Endodermal cell (in vitro differentiated cells): ENCODE data around the gene ATAD1. TPM values are rescaled to one million over a fixed set of nuclear protein-coding genes. Genes with fewer than 3 reads are reported as not detected.

ENCODE experiments used
- DNase-seq: peaks from one replicate; pipeline ENCODE4 v3.0.0-alpha.2; 2017
- H3K27ac ChIP-seq: 2 replicates; pipeline ENCODE4 v1.5.1; 2013; ENCODE audit warnings: mild to moderate bottlenecking, low read depth, low read length, moderate library complexity
- H3K27me3 ChIP-seq: 2 replicates; pipeline ENCODE4 v1.6.1; 2013; ENCODE audit warnings: mild to moderate bottlenecking, low read length, moderate library complexity; ENCODE audit not compliant: insufficient read depth, control insufficient read depth, poor library complexity, severe bottlenecking
- H3K36me3 ChIP-seq: 2 replicates; pipeline ENCODE4 v1.7.0; 2013; ENCODE audit warnings: mild to moderate bottlenecking, low read length, moderate library complexity; ENCODE audit not compliant: control insufficient read depth, insufficient read depth
- H3K4me1 ChIP-seq: one replicate; pipeline ENCODE4 v1.7.0; 2013; ENCODE audit warnings: low read length; ENCODE audit not compliant: control insufficient read depth, insufficient read depth
- H3K4me3 ChIP-seq: 2 replicates; pipeline ENCODE4 v1.5.1; 2013; ENCODE audit warnings: mild to moderate bottlenecking, low read length, moderate library complexity
- H3K9ac ChIP-seq: 2 replicates; pipeline ENCODE4 v1.6.1; 2013; ENCODE audit warnings: mild to moderate bottlenecking, low read length, moderate library complexity; ENCODE audit not compliant: poor library complexity, severe bottlenecking; ENCODE audit errors: extremely low read depth
- H3K9me3 ChIP-seq: 2 replicates; pipeline ENCODE4 v1.6.1; 2013; ENCODE audit warnings: mild to moderate bottlenecking, low read length, moderate library complexity; ENCODE audit not compliant: control insufficient read depth
- H3K27ac Mint-ChIP-seq: 2 replicates; pipeline ENCODE4 v1.8.0; 2020; ENCODE audit warnings: mixed read lengths
- H3K27me3 Mint-ChIP-seq: 2 replicates; pipeline ENCODE4 v1.8.0; 2021; ENCODE audit warnings: mild to moderate bottlenecking, mixed read lengths; ENCODE audit not compliant: insufficient read depth
- H3K36me3 Mint-ChIP-seq: 2 replicates; pipeline ENCODE4 v1.8.0; 2020; ENCODE audit warnings: low read depth, mixed read lengths
- H3K4me1 Mint-ChIP-seq: 2 replicates; pipeline ENCODE4 v1.8.0; 2020; ENCODE audit warnings: mixed read lengths
- H3K4me3 Mint-ChIP-seq: 2 replicates; pipeline ENCODE4 v1.8.0; 2020; ENCODE audit warnings: mild to moderate bottlenecking, moderate library complexity, mixed read lengths
- H3K9me3 Mint-ChIP-seq: 2 replicates; pipeline ENCODE4 v1.8.0; 2020; ENCODE audit warnings: mild to moderate bottlenecking, mixed read lengths
- WGBS, 2 experiments: methylation state at CpG; one replicate each; pipeline versions ENCODE4 v1.1.5 to v1.1.7; 2013; ENCODE audit warnings: missing lambda C conversion rate in 2 of 2, mixed read lengths in 1 of 2; ENCODE audit not compliant: insufficient coverage in 1 of 2, insufficient read length in 1 of 2; 5-methylcytosine and 5-hydroxymethylcytosine counted together
- total RNA-seq, 2 donors: library from RNA; stranded (reverse); fragmentation: NEBNext Ultra II Directional in 1 of 2; extraction: Animal tissue kit (Norgen Biotek cat#: 25700) in 1 of 2; gene quantifications; 2 replicates in 1 of 2; 3 replicates in 1 of 2; pipeline ENCODE4 v1.2.1, GENCODE V29; 2021
- TF ChIP-seq, protein P1 (sequence below): fragments of 200-600 bp; sonication (generic); conservative IDR thresholded peaks from 2 replicates; pipeline ENCODE4 v1.5.0; 2021; ENCODE audit warnings: antibody characterized with exemption, mild to moderate bottlenecking

The ATAD1 gene
- total RNA-seq, 2 donors from 2014 or later = 55.4 to 68.0 TPM

DNA sequence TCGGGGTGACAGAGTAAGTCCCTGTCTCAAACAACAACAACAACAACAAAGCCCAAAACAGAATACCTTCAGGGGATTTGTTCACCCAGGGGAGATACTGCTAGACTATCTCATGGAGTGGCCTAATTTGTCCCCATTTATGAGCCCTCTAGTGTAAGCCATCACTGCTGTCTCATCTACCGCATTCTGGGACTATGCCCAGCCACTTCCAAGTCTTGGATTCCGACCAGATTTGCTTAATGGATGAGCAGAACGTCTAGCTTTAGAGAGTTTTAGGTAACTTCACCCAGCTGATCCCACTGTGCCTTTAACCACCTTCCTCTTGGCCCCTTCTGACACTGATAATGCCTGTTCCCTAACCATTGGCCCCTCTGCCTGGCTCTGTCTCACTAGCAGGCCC, 111.3 kb downstream of the ATAD1 start:
- Histone ChIP-seq H3K4me3 (no peak overlapping the region), H3K9me3 (no peaks in the 10 kb centered on the region), H3K27ac (no peak overlapping the region), H3K4me1 (no peaks in the 10 kb centered on the region), H3K27me3 (no peaks in the 10 kb centered on the region), H3K9ac (no peak overlapping the region), H3K36me3 (peaks cover 21% of the 10 kb centered on the region)
- TF ChIP-seq, protein P1, sequence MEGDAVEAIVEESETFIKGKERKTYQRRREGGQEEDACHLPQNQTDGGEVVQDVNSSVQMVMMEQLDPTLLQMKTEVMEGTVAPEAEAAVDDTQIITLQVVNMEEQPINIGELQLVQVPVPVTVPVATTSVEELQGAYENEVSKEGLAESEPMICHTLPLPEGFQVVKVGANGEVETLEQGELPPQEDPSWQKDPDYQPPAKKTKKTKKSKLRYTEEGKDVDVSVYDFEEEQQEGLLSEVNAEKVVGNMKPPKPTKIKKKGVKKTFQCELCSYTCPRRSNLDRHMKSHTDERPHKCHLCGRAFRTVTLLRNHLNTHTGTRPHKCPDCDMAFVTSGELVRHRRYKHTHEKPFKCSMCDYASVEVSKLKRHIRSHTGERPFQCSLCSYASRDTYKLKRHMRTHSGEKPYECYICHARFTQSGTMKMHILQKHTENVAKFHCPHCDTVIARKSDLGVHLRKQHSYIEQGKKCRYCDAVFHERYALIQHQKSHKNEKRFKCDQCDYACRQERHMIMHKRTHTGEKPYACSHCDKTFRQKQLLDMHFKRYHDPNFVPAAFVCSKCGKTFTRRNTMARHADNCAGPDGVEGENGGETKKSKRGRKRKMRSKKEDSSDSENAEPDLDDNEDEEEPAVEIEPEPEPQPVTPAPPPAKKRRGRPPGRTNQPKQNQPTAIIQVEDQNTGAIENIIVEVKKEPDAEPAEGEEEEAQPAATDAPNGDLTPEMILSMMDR = no peak
- Mint-ChIP-seq H3K4me3 (no peak overlapping the region), H3K9me3 (no peaks in the 10 kb centered on the region), H3K27ac (no peak overlapping the region), H3K4me1 (no peaks in the 10 kb centered on the region), H3K27me3 (no peaks in the 10 kb centered on the region), H3K36me3 (peaks cover 3% of the 10 kb centered on the region)
- no peak for DNase-seq
- WGBS, 2 experiments = 88 to 92% methylated on average over 3 to 4 of the region's 4 CpGs

DNA sequence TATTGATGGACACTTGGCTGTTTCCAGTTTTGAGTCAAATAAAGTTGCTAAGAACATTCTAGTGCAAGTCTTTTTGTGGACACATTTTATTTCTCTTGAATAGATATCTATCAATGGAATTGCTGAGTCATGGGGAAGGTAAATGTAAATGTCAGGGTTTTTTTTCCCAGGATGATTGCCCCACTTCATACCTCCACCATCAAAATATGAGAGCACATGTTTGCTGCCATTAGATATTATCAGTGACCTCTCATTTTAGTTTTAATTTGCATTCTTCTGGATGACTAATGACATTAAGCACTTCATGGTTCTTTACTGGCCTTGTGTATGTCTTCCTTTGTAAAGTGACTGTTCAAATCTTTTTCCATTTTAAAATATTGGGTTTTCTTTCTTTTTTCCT, 112.7 kb downstream of the ATAD1 start:
- Histone ChIP-seq H3K4me3 (no peak overlapping the region), H3K4me1 (no peaks in the 10 kb centered on the region), H3K9ac (no peak overlapping the region), H3K36me3 (peaks cover 11% of the 10 kb centered on the region), H3K27ac (no peak overlapping the region), H3K27me3 (no peaks in the 10 kb centered on the region), H3K9me3 (no peaks in the 10 kb centered on the region)
- TF ChIP-seq, protein P1 = no peak
- no peaks in the 10 kb centered on the region for H3K4me1 Mint-ChIP-seq
- no peaks in the 10 kb centered on the region for H3K27me3 Mint-ChIP-seq
- H3K4me3 Mint-ChIP-seq = no peak overlapping the region
- no peaks in the 10 kb centered on the region for H3K9me3 Mint-ChIP-seq
- no peak for DNase-seq
- no peak overlapping the region for H3K27ac Mint-ChIP-seq
- peaks cover 3% of the 10 kb centered on the region for H3K36me3 Mint-ChIP-seq

DNA sequence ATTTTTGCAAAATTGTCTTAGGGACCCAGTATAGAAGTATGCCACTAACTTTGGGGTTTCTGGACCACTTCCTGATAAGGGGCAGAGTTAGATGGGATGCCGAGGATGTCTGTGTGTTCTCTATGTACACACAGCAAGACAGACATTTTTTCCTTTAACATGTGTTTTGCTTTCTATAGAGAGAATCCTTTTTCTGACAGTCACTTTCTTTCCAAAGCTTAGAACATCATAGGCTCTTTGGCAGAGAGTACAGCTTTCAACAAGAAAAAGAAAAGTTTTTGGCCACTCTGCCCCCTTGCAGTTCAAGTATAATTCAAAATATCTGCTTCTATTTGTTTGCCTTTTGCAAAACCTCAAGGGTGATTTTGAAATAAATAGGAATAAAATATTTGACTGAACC, 114.3 kb downstream of the ATAD1 start:
- Mint-ChIP-seq H3K9me3 (no peaks in the 10 kb centered on the region), H3K36me3 (no peaks in the 10 kb centered on the region)

More for the DNA sequence above, 114.3 kb downstream of the ATAD1 start:
- WGBS, 2 experiments = 80 to 100% methylated on average over 1 of the region's 1 CpG
- no peaks in the 10 kb centered on the region for H3K36me3 ChIP-seq
- Mint-ChIP-seq H3K4me3 (no peak overlapping the region), H3K27me3 (no peaks in the 10 kb centered on the region), H3K27ac (no peak overlapping the region), H3K4me1 (no peaks in the 10 kb centered on the region)
- no peak for DNase-seq
- H3K4me1 ChIP-seq = no peaks in the 10 kb centered on the region
- no peak overlapping the region for H3K9ac ChIP-seq
- no peak overlapping the region for H3K4me3 ChIP-seq
- no peaks in the 10 kb centered on the region for H3K9me3 ChIP-seq
- TF ChIP-seq, protein P1 = no peak
- no peak overlapping the region for H3K27ac ChIP-seq
- H3K27me3 ChIP-seq = no peaks in the 10 kb centered on the region
